ENCODE results near the gene ATG5. TPM values are rescaled to one million over a fixed set of nuclear protein-coding genes. Genes with fewer than 3 reads are reported as not detected.

Gene ATG5
- total and polyA plus RNA-seq, 11 donors = 8.8 to 23.9 (median 14.3) TPM

- H3K4me3 ChIP-seq = no peak overlapping the region
- ATAC-seq (no peak), DNase-seq (no peak)
- H3K4me1 ChIP-seq = no peaks in the 10 kb centered on the region
- intact Hi-C loops (cut with DNase I) = no loop called here
- H3K27me3 ChIP-seq = peaks cover 0 to 15% (median 0%) of the 10 kb centered on the region in 9 donors
- 59 to 86% (median 76%) methylated on average over 1 of the region's 1 CpG for WGBS, 4 donors
- H3K36me3 ChIP-seq = no peaks in the 10 kb centered on the region
- no peaks in the 10 kb centered on the region for H3K9me3 ChIP-seq
- TF ChIP-seq POLR2A (IDR thresholded peaks at IDR 0.05) (no peak), CTCF (IDR thresholded peaks at IDR 0.05) (no peak)
- no peak overlapping the region for H3K27ac ChIP-seq
Measured at GRCh38 chr6:106370639-106371038, 45.1 kb upstream of the ATG5 start.

GRCh38 chr6:106369739-106370138, 44.2 kb upstream of the ATG5 start:
- Histone ChIP-seq H3K27me3 (peaks cover 0 to 15% (median 0%) of the 10 kb centered on the region in 9 donors), H3K4me1 (no peaks in the 10 kb centered on the region), H3K4me3 (no peak overlapping the region), H3K36me3 (no peaks in the 10 kb centered on the region), H3K9me3 (no peaks in the 10 kb centered on the region), H3K27ac (no peak overlapping the region)
- TF ChIP-seq POLR2A (IDR thresholded peaks at IDR 0.05) (no peak), CTCF (IDR thresholded peaks at IDR 0.05) (no peak)
- intact Hi-C loops (cut with DNase I) = no loop called here
- ATAC-seq (no peak), DNase-seq (no peak)
- 81 to 90% (median 85%) methylated on average over 2 of the region's 2 CpGs for WGBS, 4 donors

- peaks cover 0 to 14% (median 9%) of the 10 kb centered on the region in 12 donors for H3K4me1 ChIP-seq
- peaks cover 9 to 43% (median 30%) of the 10 kb centered on the region in 9 donors for H3K27me3 ChIP-seq
- DNase-seq (no peak), ATAC-seq (no peak)
- H3K36me3 ChIP-seq = no peaks in the 10 kb centered on the region
- H3K27ac ChIP-seq = no peak overlapping the region
- intact Hi-C loops (cut with DNase I) = no loop called here
- H3K9me3 ChIP-seq = no peaks in the 10 kb centered on the region
- TF ChIP-seq POLR2A (IDR thresholded peaks at IDR 0.05) (no peak), CTCF (IDR thresholded peaks at IDR 0.05) (no peak)
- no peak overlapping the region for H3K4me3 ChIP-seq
- 92 to 97% (median 95%) methylated on average over 3 of the region's 3 CpGs for WGBS, 4 donors
Measured at GRCh38 chr6:106363401-106364138, 38.0 kb upstream of the ATG5 start.

- ATAC-seq = peak in 1 of 4 donors; percentile 29
- no peaks in the 10 kb centered on the region for H3K36me3 ChIP-seq
- H3K4me1 ChIP-seq = peaks cover 0 to 14% (median 9%) of the 10 kb centered on the region in 12 donors
- DNase-seq = peak in 4 of 5 donors; percentile 7 to 61 (median 22)
- peaks cover 9 to 66% (median 49%) of the 10 kb centered on the region in 9 donors for H3K27me3 ChIP-seq
- no peaks in the 10 kb centered on the region for H3K9me3 ChIP-seq
- peak overlapping the region in 1 of 12 donors; percentile 3 for H3K27ac ChIP-seq
- intact Hi-C loops (cut with DNase I) = no loop called here
- peak overlapping the region; percentile 10 to 56 (median 40) for H3K4me3 ChIP-seq
- TF ChIP-seq CTCF (IDR thresholded peaks at IDR 0.05) (no peak), POLR2A (IDR thresholded peaks at IDR 0.05) (no peak)
- WGBS, 4 donors = 1 to 14% (median 4%) methylated on average over 7 to 31 of the region's 31 CpGs
Measured at GRCh38 chr6:106360989-106361430, 35.5 kb upstream of the ATG5 start.

Measured in heart left ventricle (tissue), 16 donors.